Activated CD4-positive, alpha-beta memory T cell treated with anti-CD3 and anti-CD28 coated beads for 36 hours (primary cell): ENCODE measurements around the gene LRP6. TPM values are rescaled to one million over a fixed set of nuclear protein-coding genes. Genes with fewer than 3 reads are reported as not detected.
A peak's percentile ranks its signal among the peaks of the same experiment; 100 is the strongest.

Experiments
- CTCF ChIA-PET: fragments of 350-600 bp; sonication (Branson Sonifier 250); formaldehyde crosslinking; loops from one replicate; lab custom pipeline; 2021; ENCODE audit warnings: antibody characterized with exemption, inconsistent platforms; lab: Charles Lee
- POLR2A ChIA-PET: fragments of 350-600 bp; sonication (Branson Sonifier 250); formaldehyde crosslinking; loops from one replicate; lab custom pipeline; 2021; ENCODE audit warnings: antibody characterized with exemption; lab: Charles Lee
- DNase-seq: peaks from one replicate; pipeline ENCODE4 v3.0.0-alpha.2; 2020
- H3K27ac Mint-ChIP-seq: one replicate; pipeline ENCODE4 v1.8.0; 2021; ENCODE audit warnings: mixed read lengths
- H3K27me3 Mint-ChIP-seq: one replicate; pipeline ENCODE4 v1.8.0; 2021; ENCODE audit warnings: mixed read lengths
- H3K36me3 Mint-ChIP-seq: one replicate; pipeline ENCODE4 v1.8.0; 2021; ENCODE audit warnings: mixed read lengths
- H3K4me1 Mint-ChIP-seq: one replicate; pipeline ENCODE4 v1.8.0; 2021; ENCODE audit warnings: low read depth, mixed read lengths
- H3K4me3 Mint-ChIP-seq: one replicate; pipeline ENCODE4 v1.8.0; 2021; ENCODE audit warnings: mild to moderate bottlenecking, mixed read lengths
- H3K9me3 Mint-ChIP-seq: one replicate; pipeline ENCODE4 v1.8.0; 2021; ENCODE audit warnings: mixed read lengths
- intact Hi-C: fragments of 100-400 bp; cut with micrococcal nuclease; formaldehyde crosslinking; loops from one replicate; pipeline ENCODE4 v1.15.1; 2023
- total RNA-seq, 2 experiments: library from RNA; stranded (reverse); gene quantifications; one replicate each; pipeline ENCODE4 v1.2.3, GENCODE V29; 2021

The LRP6 gene
- total RNA-seq, 2 experiments from 2014 or later: 2.5 to 2.6 TPM

DNA sequence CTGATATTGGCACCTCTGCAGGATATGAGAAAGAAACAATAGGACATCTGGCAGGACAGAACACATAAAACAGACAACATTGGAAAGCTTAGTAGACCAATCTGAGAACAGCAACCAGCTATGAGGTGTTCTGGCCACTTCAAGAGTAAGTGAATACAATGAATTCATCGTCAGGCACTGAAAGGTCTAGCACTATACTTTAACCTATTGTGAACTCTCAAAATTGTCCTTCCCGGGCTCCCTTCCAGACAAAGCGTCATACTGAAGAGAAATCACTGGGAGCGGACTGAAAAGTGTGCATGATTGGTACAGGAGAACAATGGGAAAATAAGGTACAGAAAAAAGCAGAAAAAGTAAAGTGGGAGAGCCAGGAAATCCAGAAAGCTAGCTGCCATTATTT, 75.8 kb downstream of the LRP6 start:
- Mint-ChIP-seq H3K9me3 (no peaks in the 10 kb centered on the region), H3K4me1 (no peaks in the 10 kb centered on the region), H3K36me3 (no peaks in the 10 kb centered on the region), H3K4me3 (no peak overlapping the region), H3K27ac (no peak overlapping the region), H3K27me3 (peaks cover 4% of the 10 kb centered on the region)
- POLR2A ChIA-PET: interaction anchor here (0.8 to 1.2 kb wide), 2 partner anchors 19 to 135 kb away, joined by 3 read pairs; no protein-coding TSS in a partner anchor
- no peak for DNase-seq
- intact Hi-C loops: no loop called here
- CTCF ChIA-PET: no interaction called here

- Mint-ChIP-seq H3K27me3 (peaks cover 4% of the 10 kb centered on the region), H3K27ac (no peak overlapping the region), H3K36me3 (no peaks in the 10 kb centered on the region), H3K9me3 (no peaks in the 10 kb centered on the region), H3K4me3 (no peak overlapping the region), H3K4me1 (no peaks in the 10 kb centered on the region)
- CTCF ChIA-PET: no interaction called here
- POLR2A ChIA-PET: interaction anchor here (0.8 to 1.2 kb wide), 2 partner anchors 18 to 136 kb away, joined by 3 read pairs; no protein-coding TSS in a partner anchor
- intact Hi-C loops: no loop called here
- no peak for DNase-seq
Observed at GRCh38 chr12:12190087-12190809, 76.6 kb downstream of the LRP6 start.

GRCh38 chr12:12185414-12185813, 81.4 kb downstream of the LRP6 start:
- ChIA-PET CTCF (no interaction called here), POLR2A (no interaction called here)
- no peak overlapping the region for H3K4me3 Mint-ChIP-seq
- intact Hi-C loops: no loop called here
- no peaks in the 10 kb centered on the region for H3K4me1 Mint-ChIP-seq
- no peak overlapping the region for H3K27ac Mint-ChIP-seq
- H3K27me3 Mint-ChIP-seq: peaks cover 5% of the 10 kb centered on the region
- DNase-seq: no peak
- H3K36me3 Mint-ChIP-seq: peaks cover 2% of the 10 kb centered on the region
- H3K9me3 Mint-ChIP-seq: no peaks in the 10 kb centered on the region

DNA sequence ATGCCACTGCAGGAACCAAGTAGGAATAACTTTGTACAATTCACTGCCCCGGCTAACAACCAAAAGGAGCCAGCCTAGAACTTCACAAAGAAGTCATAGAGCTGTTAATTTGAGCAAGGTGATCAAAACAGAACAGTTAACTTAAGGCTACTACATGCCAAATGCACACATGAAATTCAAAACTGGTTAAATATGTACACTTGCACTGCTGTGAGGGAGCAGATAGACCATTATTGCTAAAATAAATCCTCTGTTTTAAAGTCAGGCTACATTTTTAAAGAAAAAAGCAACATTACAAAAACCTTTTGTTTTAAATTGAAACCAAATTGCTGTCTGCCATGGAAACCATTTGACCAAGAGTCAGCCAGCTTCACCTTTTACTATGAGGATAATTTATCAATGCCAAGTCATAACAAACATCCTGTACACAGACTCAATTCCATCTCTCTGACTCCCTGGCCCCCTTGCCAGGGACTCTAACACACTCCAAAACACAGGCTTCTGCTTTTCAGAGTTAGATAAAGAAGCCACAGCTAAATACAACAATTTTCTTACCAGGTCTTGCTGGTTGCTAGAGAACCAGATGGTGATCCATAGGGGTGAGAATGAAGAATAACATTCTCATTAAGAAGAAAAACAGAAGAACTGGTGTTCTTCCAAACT, 84.0 kb downstream of the LRP6 start:
- Mint-ChIP-seq H3K36me3 (peaks cover 5% of the 10 kb centered on the region), H3K27me3 (peaks cover 8% of the 10 kb centered on the region)
- POLR2A ChIA-PET: no interaction called here

GRCh38 chr12:12181511-12181910, 85.3 kb downstream of the LRP6 start:
- intact Hi-C loops: no loop called here
- no peak overlapping the region for H3K27ac Mint-ChIP-seq
- H3K4me1 Mint-ChIP-seq: no peaks in the 10 kb centered on the region
- no peak for DNase-seq
- H3K4me3 Mint-ChIP-seq: no peak overlapping the region
- no peaks in the 10 kb centered on the region for H3K9me3 Mint-ChIP-seq
- ChIA-PET POLR2A (no interaction called here), CTCF (no interaction called here)
- peaks cover 8% of the 10 kb centered on the region for H3K27me3 Mint-ChIP-seq
- peaks cover 5% of the 10 kb centered on the region for H3K36me3 Mint-ChIP-seq

More for the DNA sequence above, 84.0 kb downstream of the LRP6 start:
- no peaks in the 10 kb centered on the region for H3K9me3 Mint-ChIP-seq
- intact Hi-C loops: no loop called here
- H3K4me3 Mint-ChIP-seq: no peak overlapping the region
- DNase-seq: no peak
- CTCF ChIA-PET: interaction anchor here (0.7 kb wide), 1 partner anchor 76 kb away, joined by 3 read pairs; no protein-coding TSS in a partner anchor
- no peaks in the 10 kb centered on the region for H3K4me1 Mint-ChIP-seq
- H3K27ac Mint-ChIP-seq: no peak overlapping the region

DNA sequence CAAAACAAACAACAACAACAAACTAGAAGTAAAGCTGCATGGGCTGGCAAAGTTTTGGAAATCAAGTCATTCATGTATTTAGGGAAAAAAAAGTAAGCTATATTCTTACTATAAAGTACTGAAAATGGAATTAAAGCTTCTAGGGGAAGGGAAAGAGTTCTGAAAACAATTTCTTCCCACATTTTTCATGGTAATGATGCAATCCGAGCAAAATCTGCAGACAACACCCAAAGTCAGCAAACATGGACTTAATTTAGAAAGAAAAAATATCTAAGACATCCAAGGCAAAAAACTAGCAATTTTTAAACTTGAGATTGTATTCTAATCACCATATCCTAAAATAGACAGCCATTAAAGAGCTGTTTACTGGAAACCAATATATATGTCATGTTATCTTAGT, 86.3 kb downstream of the LRP6 start:
- no peak overlapping the region for H3K4me3 Mint-ChIP-seq
- no peaks in the 10 kb centered on the region for H3K9me3 Mint-ChIP-seq
- ChIA-PET CTCF (interaction anchor here (0.6 kb wide), 1 partner anchor 32 kb away, joined by 3 read pairs; no protein-coding TSS in a partner anchor), POLR2A (no interaction called here)
- no peaks in the 10 kb centered on the region for H3K4me1 Mint-ChIP-seq
- H3K36me3 Mint-ChIP-seq: peaks cover 5% of the 10 kb centered on the region
- DNase-seq: no peak
- intact Hi-C loops: no loop called here
- H3K27me3 Mint-ChIP-seq: peaks cover 8% of the 10 kb centered on the region
- H3K27ac Mint-ChIP-seq: no peak overlapping the region

DNA sequence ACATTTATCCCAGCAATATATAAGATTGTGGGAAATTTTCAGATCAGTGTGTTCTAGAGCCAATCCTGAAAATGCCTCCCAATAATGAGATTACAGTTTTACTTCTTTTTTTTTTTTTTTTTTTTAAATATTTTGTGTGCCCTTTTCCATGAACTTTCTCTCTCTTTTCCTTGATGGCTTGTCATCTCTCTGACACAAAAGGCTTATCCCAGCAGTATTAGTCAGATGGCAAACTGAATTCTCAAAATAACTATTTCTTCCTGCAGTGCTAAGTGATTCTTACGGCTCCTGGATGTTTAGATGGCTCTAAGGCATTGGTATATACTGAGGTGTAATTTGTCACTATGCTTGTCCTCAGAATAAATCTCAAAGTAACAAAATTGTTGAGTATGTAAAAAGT, 86.7 kb downstream of the LRP6 start:
- Mint-ChIP-seq H3K9me3 (no peaks in the 10 kb centered on the region), H3K4me3 (no peak overlapping the region), H3K36me3 (peaks cover 5% of the 10 kb centered on the region), H3K27me3 (peaks cover 8% of the 10 kb centered on the region), H3K27ac (no peak overlapping the region), H3K4me1 (no peaks in the 10 kb centered on the region)
- no peak for DNase-seq
- intact Hi-C loops: no loop called here
- POLR2A ChIA-PET: no interaction called here
- CTCF ChIA-PET: interaction anchor here (0.6 kb wide), 1 partner anchor 33 kb away, joined by 3 read pairs; no protein-coding TSS in a partner anchor

GRCh38 chr12:12178559-12178958, 88.3 kb downstream of the LRP6 start:
- no peak for DNase-seq
- Mint-ChIP-seq H3K36me3 (peaks cover 5% of the 10 kb centered on the region), H3K4me1 (no peaks in the 10 kb centered on the region), H3K9me3 (no peaks in the 10 kb centered on the region), H3K27ac (no peak overlapping the region), H3K27me3 (peaks cover 8% of the 10 kb centered on the region), H3K4me3 (no peak overlapping the region)
- ChIA-PET CTCF (interaction anchor here (0.6 kb wide), 1 partner anchor 150 kb away, joined by 5 read pairs; no protein-coding TSS in a partner anchor), POLR2A (no interaction called here)
- intact Hi-C loops: no loop called here

DNA sequence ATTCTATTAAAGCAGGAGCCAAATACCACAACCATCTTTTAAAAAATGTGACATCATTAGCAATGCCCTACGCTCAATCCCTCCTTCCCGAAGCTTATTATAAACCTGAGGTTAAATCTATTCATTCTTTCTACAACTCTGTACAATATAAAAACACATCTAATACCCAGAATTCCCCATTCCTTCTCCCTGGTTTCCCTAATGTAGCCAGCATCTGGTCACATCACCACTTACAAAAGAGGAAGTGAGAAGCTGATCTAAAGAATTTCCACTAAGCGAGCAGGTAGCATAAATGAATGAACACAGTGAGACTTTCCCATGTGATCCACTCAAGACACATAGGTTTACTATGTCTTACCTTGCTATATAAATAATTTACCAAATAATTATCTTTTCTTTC, 90.4 kb downstream of the LRP6 start:
- Mint-ChIP-seq H3K36me3 (peaks cover 5% of the 10 kb centered on the region), H3K4me3 (no peak overlapping the region), H3K4me1 (peaks cover 12% of the 10 kb centered on the region), H3K9me3 (no peaks in the 10 kb centered on the region), H3K27me3 (peaks cover 13% of the 10 kb centered on the region), H3K27ac (no peak overlapping the region)
- POLR2A ChIA-PET: no interaction called here
- intact Hi-C loops: no loop called here
- no peak for DNase-seq
- CTCF ChIA-PET: no interaction called here

DNA sequence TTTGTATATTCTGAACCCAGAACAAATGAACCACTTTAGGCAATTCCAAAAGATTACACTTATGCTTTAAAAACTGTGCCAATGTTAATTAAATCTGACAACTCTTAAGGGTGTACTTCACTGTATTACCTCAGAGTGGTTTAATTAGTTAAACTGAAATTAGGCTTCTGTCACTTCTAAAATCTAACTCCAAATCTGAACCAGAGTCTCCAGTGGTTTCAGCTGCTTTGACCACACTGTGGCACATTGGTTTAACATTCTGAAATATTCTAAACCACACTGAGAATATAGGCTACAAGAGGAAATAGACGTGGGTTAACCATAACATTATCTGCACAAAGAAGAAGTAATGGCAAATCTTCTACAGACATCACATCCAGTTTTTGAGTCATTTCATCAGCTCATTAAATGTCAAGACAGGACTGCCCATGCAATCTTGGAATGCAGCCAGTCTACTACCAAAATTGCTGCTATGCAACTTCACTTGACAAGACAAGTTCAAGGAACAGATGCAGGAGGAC, 94.8 kb downstream of the LRP6 start:
- intact Hi-C loops: loop anchor here (2.0 to 5.0 kb wide), 2 partner anchors 40 to 101 kb away; partner anchors contain the start of gene BCL2L14
- POLR2A ChIA-PET: interaction anchor here (0.6 kb wide), 1 partner anchor 19 kb away, joined by 3 read pairs; no protein-coding TSS in a partner anchor
- Mint-ChIP-seq H3K27ac (no peak overlapping the region), H3K4me1 (peaks cover 12% of the 10 kb centered on the region), H3K27me3 (peaks cover 11% of the 10 kb centered on the region), H3K36me3 (no peaks in the 10 kb centered on the region), H3K4me3 (no peak overlapping the region), H3K9me3 (no peaks in the 10 kb centered on the region)
- DNase-seq: peak; percentile 49
- CTCF ChIA-PET: interaction anchor here (1.3 kb wide), 1 partner anchor 138 kb away, joined by 3 read pairs; no protein-coding TSS in a partner anchor

DNA sequence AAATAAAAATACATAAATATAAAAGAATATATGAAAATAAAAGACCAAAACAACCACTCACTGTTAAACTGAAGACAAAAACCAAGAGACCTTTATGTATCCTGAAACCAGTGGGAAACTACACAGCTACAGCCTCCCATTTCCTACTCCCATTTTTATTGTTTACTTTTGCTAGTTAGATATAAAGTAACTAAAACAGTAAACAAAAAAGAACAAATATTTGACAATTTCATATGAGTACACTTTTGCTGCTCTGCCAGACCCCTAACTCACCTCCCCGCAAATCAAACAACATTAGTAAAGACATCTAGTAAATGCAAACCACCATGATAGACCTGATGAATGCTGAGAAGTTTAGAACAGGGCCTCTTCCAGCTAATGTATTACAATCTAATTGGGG, 99.0 kb downstream of the LRP6 start:
- intact Hi-C loops: no loop called here
- Mint-ChIP-seq H3K27ac (no peak overlapping the region), H3K36me3 (peaks cover 2% of the 10 kb centered on the region), H3K4me1 (peaks cover 12% of the 10 kb centered on the region), H3K4me3 (no peak overlapping the region), H3K27me3 (peaks cover 12% of the 10 kb centered on the region), H3K9me3 (no peaks in the 10 kb centered on the region)
- CTCF ChIA-PET: no interaction called here
- POLR2A ChIA-PET: no interaction called here
- no peak for DNase-seq

DNA sequence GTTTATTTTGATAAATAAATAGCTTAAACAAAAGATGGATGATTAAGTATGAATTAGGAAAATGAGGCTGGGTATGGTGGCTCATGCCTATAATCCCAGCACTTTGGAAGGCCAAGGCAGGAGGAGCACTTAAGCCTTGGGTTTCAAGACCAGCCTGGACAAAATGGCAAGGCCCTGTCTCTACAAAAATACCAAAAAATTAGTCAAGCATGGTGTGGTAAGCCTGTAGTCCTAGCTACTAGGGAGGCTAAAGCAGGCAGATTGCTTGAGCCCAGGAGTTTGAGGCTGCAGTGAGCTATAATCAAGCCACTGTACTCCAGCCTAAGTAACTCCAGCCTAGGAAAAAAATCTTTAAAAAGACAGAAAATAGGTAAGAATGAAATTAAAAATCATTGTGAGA, 100.1 kb downstream of the LRP6 start:
- peaks cover 10% of the 10 kb centered on the region for H3K27me3 Mint-ChIP-seq
- H3K4me1 Mint-ChIP-seq: peaks cover 3% of the 10 kb centered on the region
- peaks cover 2% of the 10 kb centered on the region for H3K36me3 Mint-ChIP-seq
- ChIA-PET POLR2A (no interaction called here), CTCF (interaction anchor here (0.7 kb wide), 1 partner anchor 352 kb away, joined by 3 read pairs; no protein-coding TSS in a partner anchor)
- intact Hi-C loops: no loop called here
- no peak overlapping the region for H3K4me3 Mint-ChIP-seq
- no peak overlapping the region for H3K27ac Mint-ChIP-seq
- H3K9me3 Mint-ChIP-seq: no peaks in the 10 kb centered on the region
- DNase-seq: no peak
